Activated CD8-positive, alpha-beta T cell treated with anti-CD3 and anti-CD28 coated beads, Interleukin-2, amount 10 ng/mL, durations not matched to agents 7 days and 5 days (primary cell): ENCODE measurements around the gene TP53. TPM values are rescaled to one million over a fixed set of nuclear protein-coding genes. Genes with fewer than 3 reads are reported as not detected.

Experiments used
- ATAC-seq: fragments of 150-1000 bp; cut with Tn5 transposase; one replicate; pipeline ENCODE4 v1.10.0; 2021; ENCODE audit warnings: moderate library complexity
- CTCF ChIA-PET: fragments of 350-600 bp; sonication (Branson Sonifier 250); formaldehyde crosslinking; loops from one replicate; lab custom pipeline; 2021; ENCODE audit warnings: antibody characterized with exemption; lab: Charles Lee
- POLR2A ChIA-PET: fragments of 350-600 bp; sonication (Branson Sonifier 250); formaldehyde crosslinking; loops from one replicate; lab custom pipeline; 2021; ENCODE audit warnings: antibody characterized with exemption; lab: Charles Lee
- DNase-seq: peaks from one replicate; pipeline ENCODE4 v3.0.0-alpha.2; 2020
- H3K27ac Mint-ChIP-seq: one replicate; pipeline ENCODE4 v1.8.0; 2021; ENCODE audit warnings: mild to moderate bottlenecking, mixed read lengths
- H3K27me3 Mint-ChIP-seq: one replicate; pipeline ENCODE4 v1.8.0; 2021; ENCODE audit warnings: low read depth, mixed read lengths
- H3K36me3 Mint-ChIP-seq: one replicate; pipeline ENCODE4 v1.8.0; 2021; ENCODE audit warnings: low read depth, mixed read lengths
- H3K4me1 Mint-ChIP-seq: one replicate; pipeline ENCODE4 v1.8.0; 2021; ENCODE audit warnings: low read depth, mixed read lengths
- H3K4me3 Mint-ChIP-seq: one replicate; pipeline ENCODE4 v1.8.0; 2021; ENCODE audit warnings: mild to moderate bottlenecking, mixed read lengths
- H3K9me3 Mint-ChIP-seq: one replicate; pipeline ENCODE4 v1.8.0; 2022; ENCODE audit warnings: mixed read lengths; ENCODE audit not compliant: insufficient read depth
- total RNA-seq, 2 experiments: library from RNA; stranded (reverse); gene quantifications; one replicate each; pipeline ENCODE4 v1.2.3, GENCODE V29; 2021

Gene TP53
- total RNA-seq, result 100 to 1,000 TPM; 131 to 136 TPM

DNA sequence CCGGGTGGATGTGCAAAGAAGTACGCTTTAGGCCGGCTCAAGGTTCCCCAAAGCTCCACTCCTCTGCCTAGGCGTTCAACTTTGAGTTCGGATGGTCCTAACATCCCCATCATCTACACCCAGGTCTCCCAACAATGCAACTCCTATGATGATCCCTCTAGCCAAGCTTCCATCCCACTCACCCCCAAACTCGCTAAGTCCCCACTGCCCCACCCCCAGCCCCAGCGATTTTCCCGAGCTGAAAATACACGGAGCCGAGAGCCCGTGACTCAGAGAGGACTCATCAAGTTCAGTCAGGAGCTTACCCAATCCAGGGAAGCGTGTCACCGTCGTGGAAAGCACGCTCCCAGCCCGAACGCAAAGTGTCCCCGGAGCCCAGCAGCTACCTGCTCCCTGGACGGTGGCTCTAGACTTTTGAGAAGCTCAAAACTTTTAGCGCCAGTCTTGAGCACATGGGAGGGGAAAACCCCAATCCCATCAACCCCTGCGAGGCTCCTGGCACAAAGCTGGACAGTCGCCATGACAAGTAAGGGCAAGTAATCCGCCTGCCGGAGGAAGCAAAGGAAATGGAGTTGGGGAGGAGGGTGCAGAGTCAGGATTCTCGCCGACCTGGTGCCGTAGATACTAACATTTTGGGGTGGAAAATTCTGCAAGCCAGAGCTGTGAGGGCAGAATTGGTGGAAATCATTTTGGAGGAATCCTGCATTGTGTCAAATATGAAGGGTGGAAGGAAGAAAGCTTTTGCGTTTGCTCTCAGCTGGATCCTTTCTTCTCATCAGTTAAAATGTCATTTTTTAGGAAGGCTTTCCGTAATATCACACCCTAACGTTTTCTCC lies at the start of gene TP53:
Gene TP53 (minus strand): TSS at position 419 of the 836 bp plus-strand sequence. CDS start 10,896 bp downstream, outside the sequence.
- ChIA-PET CTCF (interaction anchor here (0.6 to 7.2 kb wide), 59 partner anchors 8 to 1059 kb away, joined by 3 to 129 read pairs (median 5); partner anchors contain the start of genes ACAP1, ATP1B2, CD68 and DNAH2), POLR2A (interaction anchor here (0.6 to 5.3 kb wide), 51 partner anchors 11 to 671 kb away, joined by 3 to 101 read pairs (median 6); partner anchors contain the start of genes ACAP1, ATP1B2, CD68 and CNTROB)
- Mint-ChIP-seq H3K9me3 (no peaks in the 10 kb centered on the region), H3K4me3 (peak within 1 kb of the TSS; percentile 98), H3K4me1 (peaks cover 38% of the 10 kb centered on the region), H3K27me3 (no peaks in the 10 kb centered on the region), H3K36me3 (peaks cover 33% of the 10 kb centered on the region), H3K27ac (peak within 1 kb of the TSS; percentile 100)
- DNase-seq (peak; percentile 95), ATAC-seq (peak; percentile 58)

- H3K27ac Mint-ChIP-seq, result no peak overlapping the region
- no peaks in the 10 kb centered on the region for H3K36me3 Mint-ChIP-seq
- ATAC-seq (no peak), DNase-seq (no peak)
- no peak overlapping the region for H3K4me3 Mint-ChIP-seq
- no peaks in the 10 kb centered on the region for H3K9me3 Mint-ChIP-seq
- no peaks in the 10 kb centered on the region for H3K4me1 Mint-ChIP-seq
- ChIA-PET POLR2A (no interaction called here), CTCF (no interaction called here)
- peaks cover 29% of the 10 kb centered on the region for H3K27me3 Mint-ChIP-seq
Measured at GRCh38 chr17:7732981-7733539, 45.8 kb upstream of the TP53 start.

GRCh38 chr17:7729816-7730215 lies 42.5 kb upstream of the TP53 start:
- Mint-ChIP-seq H3K9me3 (no peaks in the 10 kb centered on the region), H3K36me3 (no peaks in the 10 kb centered on the region), H3K4me1 (no peaks in the 10 kb centered on the region), H3K27ac (no peak overlapping the region), H3K27me3 (peaks cover 26% of the 10 kb centered on the region), H3K4me3 (no peak overlapping the region)
- DNase-seq (no peak), ATAC-seq (no peak)
- ChIA-PET CTCF (interaction anchor here (0.8 to 1.9 kb wide), 2 partner anchors 13 to 272 kb away, joined by 3 to 13 read pairs; no protein-coding TSS in a partner anchor), POLR2A (no interaction called here)

- no peaks in the 10 kb centered on the region for H3K9me3 Mint-ChIP-seq
- H3K27ac Mint-ChIP-seq, result no peak overlapping the region
- ChIA-PET CTCF (no interaction called here), POLR2A (no interaction called here)
- DNase-seq (no peak), ATAC-seq (no peak)
- H3K27me3 Mint-ChIP-seq, result peaks cover 22% of the 10 kb centered on the region
- H3K4me3 Mint-ChIP-seq, result no peak overlapping the region
- H3K4me1 Mint-ChIP-seq, result no peaks in the 10 kb centered on the region
- no peaks in the 10 kb centered on the region for H3K36me3 Mint-ChIP-seq
Measured at GRCh38 chr17:7727886-7728285, 40.6 kb upstream of the TP53 start.

DNA sequence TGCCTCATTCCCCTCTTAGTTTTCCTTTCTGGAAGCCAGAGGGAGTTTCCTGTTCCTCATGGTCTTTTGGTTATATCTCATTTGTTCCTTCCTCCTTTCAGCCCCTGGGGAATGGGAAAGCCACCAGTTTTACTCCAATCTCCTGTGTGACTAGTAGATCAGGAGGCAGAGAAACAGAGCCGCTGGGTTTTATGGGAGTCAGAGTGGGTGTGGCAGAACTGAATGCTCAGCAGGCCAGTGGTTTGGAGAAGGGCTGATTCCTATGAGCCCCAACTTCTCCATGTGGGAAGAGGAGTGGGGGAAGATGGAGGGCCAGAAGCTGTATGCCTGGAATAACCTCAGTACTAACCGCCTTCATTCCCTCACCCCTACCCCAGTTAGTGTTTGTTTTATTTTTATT lies 34.3 kb upstream of the TP53 start:
- peaks cover 42% of the 10 kb centered on the region for H3K27me3 Mint-ChIP-seq
- ChIA-PET CTCF (interaction anchor here (0.5 kb wide), 1 partner anchor 310 kb away, joined by 4 read pairs; no protein-coding TSS in a partner anchor), POLR2A (interaction anchor here (0.8 kb wide), 1 partner anchor 14 kb away, joined by 3 read pairs; no protein-coding TSS in a partner anchor)
- peaks cover 27% of the 10 kb centered on the region for H3K4me1 Mint-ChIP-seq
- no peak overlapping the region for H3K4me3 Mint-ChIP-seq
- DNase-seq (no peak), ATAC-seq (no peak)
- H3K36me3 Mint-ChIP-seq, result no peaks in the 10 kb centered on the region
- H3K9me3 Mint-ChIP-seq, result no peaks in the 10 kb centered on the region
- no peak overlapping the region for H3K27ac Mint-ChIP-seq

- CTCF ChIA-PET, result interaction anchor here (1.0 to 1.1 kb wide), 2 partner anchors 9 to 23 kb away, joined by 3 read pairs; no protein-coding TSS in a partner anchor
- Mint-ChIP-seq H3K9me3 (no peaks in the 10 kb centered on the region), H3K4me3 (no peak overlapping the region), H3K36me3 (no peaks in the 10 kb centered on the region), H3K4me1 (peaks cover 30% of the 10 kb centered on the region), H3K27ac (no peak overlapping the region), H3K27me3 (peaks cover 54% of the 10 kb centered on the region)
- ATAC-seq (no peak), DNase-seq (no peak)
- POLR2A ChIA-PET, result no interaction called here
Measured at GRCh38 chr17:7720125-7720524, 32.8 kb upstream of the TP53 start.

GRCh38 chr17:7719661-7720060 lies 32.4 kb upstream of the TP53 start:
- Mint-ChIP-seq H3K4me1 (peaks cover 30% of the 10 kb centered on the region), H3K4me3 (no peak overlapping the region), H3K36me3 (no peaks in the 10 kb centered on the region), H3K27me3 (peaks cover 56% of the 10 kb centered on the region), H3K9me3 (no peaks in the 10 kb centered on the region), H3K27ac (no peak overlapping the region)
- ChIA-PET POLR2A (no interaction called here), CTCF (interaction anchor here (4.3 kb wide), 1 partner anchor 31 kb away, joined by 25 read pairs; the partner anchor contains the start of genes TP53 and WRAP53)
- ATAC-seq, result no peak
- no peak for DNase-seq

DNA sequence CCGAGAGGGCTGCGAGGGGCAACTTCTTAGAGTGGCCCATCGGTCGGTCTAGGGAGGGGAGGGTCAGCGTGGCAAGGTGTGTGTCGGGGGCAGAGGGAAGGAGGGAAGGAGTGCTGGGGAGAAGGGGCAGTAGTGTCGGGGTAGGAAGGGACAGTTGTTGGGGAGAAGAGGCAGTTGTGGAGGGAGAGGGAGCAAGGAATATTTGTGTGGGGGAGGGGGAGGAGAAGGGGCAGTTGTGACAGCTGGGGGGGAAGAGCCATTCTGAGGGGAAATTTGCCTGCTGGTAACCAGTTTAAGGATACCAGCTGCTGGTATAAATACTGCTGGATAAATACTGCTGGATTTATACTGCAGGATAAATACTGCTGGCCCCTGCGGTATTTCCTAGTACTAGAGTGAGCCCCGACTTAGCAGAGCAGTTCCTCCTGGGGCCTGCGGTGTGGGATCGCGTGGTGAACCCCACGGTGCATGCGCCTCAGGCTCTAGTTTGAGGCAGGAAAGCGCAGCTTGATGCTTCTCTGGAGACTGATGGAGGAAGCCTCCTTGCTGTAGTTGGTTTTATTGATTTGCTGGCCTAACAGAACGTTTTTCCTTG lies 30.6 kb upstream of the TP53 start:
- Mint-ChIP-seq H3K36me3 (no peaks in the 10 kb centered on the region), H3K27ac (peak overlapping the region; percentile 25), H3K9me3 (no peaks in the 10 kb centered on the region), H3K4me1 (peaks cover 39% of the 10 kb centered on the region), H3K4me3 (peak overlapping the region; percentile 82), H3K27me3 (peaks cover 60% of the 10 kb centered on the region)
- peak; percentile 82 for ATAC-seq
- ChIA-PET CTCF (interaction anchor here (0.9 to 4.3 kb wide), 2 partner anchors 26 to 29 kb away, joined by 3 to 25 read pairs; partner anchors contain the start of genes TP53 and WRAP53), POLR2A (interaction anchor here (1.2 to 1.5 kb wide), 2 partner anchors 14 to 139 kb away, joined by 3 read pairs; partner anchors contain the start of gene NAA38)
- peak; percentile 86 for DNase-seq

- CTCF ChIA-PET, result interaction anchor here (1.0 to 4.3 kb wide), 4 partner anchors 11 to 117 kb away, joined by 3 to 25 read pairs (median 3); partner anchors contain the start of genes KDM6B, TP53 and WRAP53
- Mint-ChIP-seq H3K27me3 (peaks cover 61% of the 10 kb centered on the region), H3K4me3 (peak within 1 kb of the TSS; percentile 82), H3K9me3 (no peaks in the 10 kb centered on the region), H3K27ac (peak within 1 kb of the TSS; percentile 62), H3K36me3 (no peaks in the 10 kb centered on the region), H3K4me1 (peaks cover 44% of the 10 kb centered on the region)
- POLR2A ChIA-PET, result interaction anchor here (1.2 to 1.5 kb wide), 3 partner anchors 14 to 140 kb away, joined by 3 to 8 read pairs (median 3); partner anchors contain the start of genes NAA38 and TP53
- DNase-seq, result peak; percentile 76
- peak; percentile 83 for ATAC-seq
Measured at GRCh38 chr17:7716901-7717755, 29.8 kb upstream of the TP53 start, which contains the start of gene DNAH2. DNAH2 (plus strand) TSS chr17:7717744; CDS start chr17:7719735, 1,991 bp downstream.
